Measurements from ENCODE around the gene TSHZ3. TPM values are rescaled to one million over a fixed set of nuclear protein-coding genes. Genes with fewer than 3 reads are reported as not detected.

The TSHZ3 gene
- total and polyA plus RNA-seq, 2 of the 8 experiments (the other 6 are each of a cell fraction or from before 2014, with no cell fraction given): 3.1 to 12.3 TPM

GRCh38 chr19:31397308-31397707, 48.1 kb upstream of the TSHZ3 start:
- POLR2A ChIA-PET (ENCODE audit: partially characterized antibody): interaction anchor here (1.5 kb wide), 1 partner anchor 22 kb away, joined by 7 read pairs; no protein-coding TSS in a partner anchor
- DNase-seq (ENCODE audit: low read depth in 1 of 2, low spot score in 2 of 2) (no peak), FAIRE-seq (no peak)
- no peak overlapping the region for H3K23ac ChIP-seq (ENCODE audit: insufficient read length)
- H3K36me3 ChIP-seq (ENCODE audit: control insufficient read depth in 2 of 4, insufficient read depth in 4 of 4, low read length in 3 of 4): no peaks in the 10 kb centered on the region
- no peak overlapping the region for H2BK20ac ChIP-seq (ENCODE audit: low read length)
- H4K8ac ChIP-seq (ENCODE audit: extremely low read depth, insufficient read depth, low read length): no peak overlapping the region
- no peak overlapping the region for H3K14ac ChIP-seq (ENCODE audit: insufficient read length)
- H3K4ac ChIP-seq (replicated peaks; ENCODE audit: insufficient read length, low read depth, low read length): no peak overlapping the region
- H3K79me2 ChIP-seq (ENCODE audit: control insufficient read depth in 1 of 2, insufficient read depth in 2 of 2, low read length in 2 of 2): no peaks in the 10 kb centered on the region
- TF ChIP-seq E2F6 (IDR thresholded peaks at IDR 0.05) (no peak), KDM5A (IDR thresholded peaks at IDR 0.05; ENCODE audit: low read length) (no peak), BCL11A (IDR thresholded peaks at IDR 0.05; ENCODE audit: low read depth in 2 of 2, low read length in 2 of 2) (no peak), EGR1 (IDR thresholded peaks at IDR 0.05; ENCODE audit: borderline replicate concordance, low read depth, low read length) (no peak), SIRT6 (IDR thresholded peaks at IDR 0.05; ENCODE audit: low read length) (no peak), CHD1 (IDR thresholded peaks at IDR 0.05; ENCODE audit: low read depth, low read length) (no peak), SAP30 (IDR thresholded peaks at IDR 0.05; ENCODE audit: insufficient read depth, insufficient replicate concordance, low read length) (no peak), TEAD4 (IDR thresholded peaks at IDR 0.05; ENCODE audit: low read depth, low read length) (no peak), CHD2 (IDR thresholded peaks at IDR 0.05; ENCODE audit: low read length) (no peak)
- H3K27ac ChIP-seq (ENCODE audit: low read depth, low read length): no peak overlapping the region
- H3K56ac ChIP-seq (replicated peaks; ENCODE audit: insufficient read length, low read depth, low read length): no peak overlapping the region
- H3K4me3 ChIP-seq (ENCODE audit: extremely low read depth in 1 of 4, insufficient read depth in 2 of 4, low read depth in 3 of 4, low read length in 4 of 4): no peak overlapping the region
- CTCF ChIA-PET (ENCODE audit: partially characterized antibody): interaction anchor here (0.6 to 1.2 kb wide), 2 partner anchors 12 to 234 kb away, joined by 3 read pairs; no protein-coding TSS in a partner anchor
- H3K9ac ChIP-seq (replicated peaks in 1 of 4; ENCODE audit: extremely low read depth in 1 of 4, low read depth in 3 of 4, low read length in 3 of 4): no peak overlapping the region
- H3K27me3 ChIP-seq (replicated peaks in 1 of 4; ENCODE audit: control insufficient read depth in 3 of 4, extremely low read depth in 1 of 4, insufficient read depth in 3 of 4, low read length in 3 of 4): no peaks in the 10 kb centered on the region
- H3K18ac ChIP-seq (ENCODE audit: extremely low read depth, low read length): no peak overlapping the region
- no peaks in the 10 kb centered on the region for H3K79me1 ChIP-seq (ENCODE audit: low read depth, low read length)
- H4K20me1 ChIP-seq (replicated peaks in 1 of 2; ENCODE audit: control insufficient read depth in 1 of 2, insufficient read depth in 2 of 2, low read length in 2 of 2): no peaks in the 10 kb centered on the region
- H3K9me3 ChIP-seq (ENCODE audit: insufficient read depth in 2 of 2, low read depth in 1 of 2, low read length in 1 of 2): no peaks in the 10 kb centered on the region
- H2BK5ac ChIP-seq (ENCODE audit: low read depth, low read length): no peak overlapping the region
- no peak overlapping the region for H2BK120ac ChIP-seq (replicated peaks; ENCODE audit: low read depth, low read length)
- H2AK5ac ChIP-seq (ENCODE audit: low read depth, low read length): no peak overlapping the region
- H3K4me1 ChIP-seq (replicated peaks in 1 of 4; ENCODE audit: control insufficient read depth in 3 of 4, insufficient read depth in 4 of 4, low read length in 3 of 4): peaks cover 0 to 2% (median 0%) of the 10 kb centered on the region in 4 experiments; a peak in 1 of 7 replicates
- H2AFZ ChIP-seq (ENCODE audit: low read length): no peak overlapping the region
- H3K4me2 ChIP-seq (ENCODE audit: insufficient read depth in 1 of 2, low read depth in 2 of 2, low read length in 2 of 2): no peak overlapping the region
- no peak overlapping the region for H2BK12ac ChIP-seq (ENCODE audit: low read depth, low read length)
- no peak overlapping the region for H4K91ac ChIP-seq (replicated peaks; ENCODE audit: insufficient read length, low read length)
- H2BK15ac ChIP-seq (ENCODE audit: low read length): no peak overlapping the region
- H4K5ac ChIP-seq (ENCODE audit: insufficient read length, low read depth, low read length): no peak overlapping the region
- WGBS, 2 experiments (ENCODE audit: extremely low coverage in 1 of 2, insufficient coverage in 1 of 2, insufficient read length in 1 of 2, insufficient replicate concordance in 2 of 2, low coverage in 1 of 2, low lambda C conversion rate in 2 of 2, missing lambda C conversion rate in 1 of 2): 79% methylated on average over 2 of the region's 2 CpGs; no CpG with 5 or more reads in 1 of the 2 experiments
- H3K23me2 ChIP-seq (ENCODE audit: low read depth, low read length): no peaks in the 10 kb centered on the region
